Kidney (tissue), 14 donors: Measurements from ENCODE around the gene GGT6. TPM values are rescaled to one million over a fixed set of nuclear protein-coding genes. Genes with fewer than 3 reads are reported as not detected.

Experiments
- DNase-seq, 5 donors: peaks; one replicate each; pipeline ENCODE4 v3.0.0-alpha.2; 2013 to 2020
- FAIRE-seq: peaks from 2 replicates; lab custom pipeline; 2012; peaks lifted over from hg19 to GRCh38; lab: Jason Lieb, UNC
- H3K27ac ChIP-seq, 2 donors: one replicate each; pipeline ENCODE4 v1.7.0; 2013; ENCODE audit warnings: low read depth in 2 of 2, low read length in 2 of 2, inconsistent platforms in 1 of 2
- H3K27me3 ChIP-seq: one replicate; pipeline ENCODE4 v1.7.1; 2013; ENCODE audit warnings: low read length, inconsistent platforms; ENCODE audit not compliant: control insufficient read depth, insufficient read depth
- H3K36me3 ChIP-seq, 3 donors: one replicate each; pipeline versions ENCODE4 v1.7.0 to v1.7.1; 2013; ENCODE audit warnings: low read length in 3 of 3, control low read depth in 1 of 3, inconsistent platforms in 1 of 3; ENCODE audit not compliant: insufficient read depth in 3 of 3, control insufficient read depth in 2 of 3
- H3K4me1 ChIP-seq, 3 donors: one replicate each; pipeline versions ENCODE4 v1.7.0 to v1.7.1; 2013; ENCODE audit warnings: low read length in 3 of 3, inconsistent platforms in 1 of 3, low read depth in 1 of 3; ENCODE audit not compliant: control insufficient read depth in 2 of 3, insufficient read depth in 2 of 3
- H3K4me3 ChIP-seq, 3 donors: one replicate each; pipeline versions ENCODE4 v1.7.0 to v1.8.1; 2013; ENCODE audit warnings: low read length in 3 of 3, control low read depth in 1 of 3, inconsistent platforms in 1 of 3
- H3K9ac ChIP-seq, 3 donors: one replicate each; pipeline versions ENCODE4 v1.7.0 to v1.7.1; 2013; ENCODE audit warnings: low read length in 3 of 3, control low read depth in 1 of 3, inconsistent platforms in 1 of 3
- H3K9me3 ChIP-seq, 3 donors: one replicate each; pipeline versions ENCODE4 v1.7.0 to v1.7.1; 2013; ENCODE audit warnings: low read length in 3 of 3, control low read depth in 1 of 3, inconsistent platforms in 1 of 3; ENCODE audit not compliant: control insufficient read depth in 2 of 3, insufficient read depth in 1 of 3
- intact Hi-C: fragments of 100-400 bp; cut with DNase I; formaldehyde crosslinking; loops from one replicate; pipeline ENCODE4 v1.11.1; 2022
- polyA plus RNA-seq: library from polyadenylated mRNA; stranded (reverse); fragments of 350-450 nt; fragmentation: Illumina TruSeq; extraction: RNeasy Lipid Tissue Mini Kit (QIAGEN cat#74804); gene quantifications from one replicate; pipeline ENCODE4 v1.2.3, GENCODE V29; 2014; ENCODE audit warnings: low read depth, low replicate concordance; ENCODE audit not compliant: insufficient read depth
- total RNA-seq: library from RNA; stranded (reverse); fragmentation: NEBNext Ultra II Directional; extraction: Animal tissue kit (Norgen Biotek cat#: 25700); gene quantifications from one replicate; pipeline ENCODE4 v1.2.1, GENCODE V29; 2021
- TF ChIP-seq, protein P1 (sequence below): IDR thresholded peaks from 3 replicates; pipeline ENCODE4 v1.5.1; 2012; ENCODE audit warnings: mild to moderate bottlenecking, moderate library complexity, borderline replicate concordance; ENCODE audit not compliant: insufficient read depth; ENCODE audit errors: extremely low read depth
- donor health status: control.
- donor health status: control.
- donor health status: control.
- donor health status: control.
- donor health status: control.
- donor health status: DM: yes; HTN: yes; CAD: no.
- donor health status: Normal renal cell carcinoma (clear cell type).

Gene GGT6
- total and polyA plus RNA-seq, 2 donors from 2014 or later: 16.8 to 51.4 TPM

DNA sequence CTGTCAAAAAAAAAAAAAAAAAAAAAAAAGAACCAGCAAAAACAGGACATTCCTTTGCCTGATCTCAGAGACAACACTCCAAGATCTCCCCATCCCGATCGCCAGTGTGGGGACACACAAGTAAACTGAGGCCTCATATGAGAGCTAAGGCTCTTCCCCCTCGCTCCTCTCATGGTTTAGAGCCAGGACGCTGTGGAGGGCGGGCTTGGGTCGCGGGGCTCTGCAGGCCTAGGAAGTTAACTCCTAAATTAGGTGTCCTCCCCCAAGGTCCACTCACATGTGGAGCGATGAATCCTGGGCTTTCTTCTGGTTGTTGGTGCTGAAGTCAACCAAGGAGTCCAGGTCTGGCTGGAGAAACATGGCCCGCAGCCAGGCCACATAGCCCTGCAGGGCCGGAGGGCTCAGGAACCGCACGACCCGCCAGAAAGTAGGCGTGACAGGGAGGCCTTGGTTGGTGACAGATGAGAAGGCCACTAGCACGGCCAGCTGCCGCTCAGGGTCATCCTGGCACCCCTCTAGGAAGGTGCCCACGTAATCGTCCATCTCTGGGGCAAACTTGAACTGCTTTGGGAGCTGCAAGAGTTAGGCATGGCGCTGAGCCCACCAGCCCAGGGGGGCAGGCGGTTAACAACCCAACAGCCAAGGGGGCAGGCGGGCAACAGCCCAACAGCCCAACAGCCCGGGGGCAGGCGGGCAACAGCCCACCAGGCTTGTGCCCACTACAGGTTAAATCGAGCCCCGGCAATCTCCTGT is 10.4 kb downstream of the GGT6 start:
- FAIRE-seq: no peak

GRCh38 chr17:4548721-4549531 is 11.5 kb downstream of the GGT6 start:
- no peaks in the 10 kb centered on the region for H3K27me3 ChIP-seq
- FAIRE-seq: no peak
- H3K4me3 ChIP-seq: no peak overlapping the region
- peaks cover 0 to 27% (median 13%) of the 10 kb centered on the region in 3 donors for H3K36me3 ChIP-seq
- DNase-seq: peak in 1 of 5 donors; percentile 59
- H3K27ac ChIP-seq: no peak overlapping the region
- no peaks in the 10 kb centered on the region for H3K9me3 ChIP-seq
- H3K9ac ChIP-seq: no peak overlapping the region
- intact Hi-C loops: no loop called here
- no peaks in the 10 kb centered on the region for H3K4me1 ChIP-seq
- TF ChIP-seq, protein P1, sequence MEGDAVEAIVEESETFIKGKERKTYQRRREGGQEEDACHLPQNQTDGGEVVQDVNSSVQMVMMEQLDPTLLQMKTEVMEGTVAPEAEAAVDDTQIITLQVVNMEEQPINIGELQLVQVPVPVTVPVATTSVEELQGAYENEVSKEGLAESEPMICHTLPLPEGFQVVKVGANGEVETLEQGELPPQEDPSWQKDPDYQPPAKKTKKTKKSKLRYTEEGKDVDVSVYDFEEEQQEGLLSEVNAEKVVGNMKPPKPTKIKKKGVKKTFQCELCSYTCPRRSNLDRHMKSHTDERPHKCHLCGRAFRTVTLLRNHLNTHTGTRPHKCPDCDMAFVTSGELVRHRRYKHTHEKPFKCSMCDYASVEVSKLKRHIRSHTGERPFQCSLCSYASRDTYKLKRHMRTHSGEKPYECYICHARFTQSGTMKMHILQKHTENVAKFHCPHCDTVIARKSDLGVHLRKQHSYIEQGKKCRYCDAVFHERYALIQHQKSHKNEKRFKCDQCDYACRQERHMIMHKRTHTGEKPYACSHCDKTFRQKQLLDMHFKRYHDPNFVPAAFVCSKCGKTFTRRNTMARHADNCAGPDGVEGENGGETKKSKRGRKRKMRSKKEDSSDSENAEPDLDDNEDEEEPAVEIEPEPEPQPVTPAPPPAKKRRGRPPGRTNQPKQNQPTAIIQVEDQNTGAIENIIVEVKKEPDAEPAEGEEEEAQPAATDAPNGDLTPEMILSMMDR: no peak

More for the DNA sequence above, 10.4 kb downstream of the GGT6 start:
- no peak overlapping the region for H3K9ac ChIP-seq
- peaks cover 0 to 9% (median 0%) of the 10 kb centered on the region in 3 donors for H3K4me1 ChIP-seq
- H3K36me3 ChIP-seq: peaks cover 0 to 27% (median 13%) of the 10 kb centered on the region in 3 donors
- no peaks in the 10 kb centered on the region for H3K27me3 ChIP-seq
- DNase-seq: peak in 1 of 5 donors; percentile 70
- TF ChIP-seq, protein P1: no peak
- H3K9me3 ChIP-seq: no peaks in the 10 kb centered on the region
- H3K4me3 ChIP-seq: no peak overlapping the region
- no peak overlapping the region for H3K27ac ChIP-seq
- intact Hi-C loops: no loop called here

- Histone ChIP-seq H3K9ac (no peak overlapping the region), H3K27me3 (no peaks in the 10 kb centered on the region), H3K4me1 (no peaks in the 10 kb centered on the region), H3K4me3 (no peak overlapping the region), H3K9me3 (no peaks in the 10 kb centered on the region), H3K36me3 (peaks cover 0 to 27% (median 11%) of the 10 kb centered on the region in 3 donors), H3K27ac (no peak overlapping the region)
- peak in 1 of 5 donors; percentile 65 for DNase-seq
- FAIRE-seq: no peak
- TF ChIP-seq, protein P1: no peak
- intact Hi-C loops: no loop called here
Measured at GRCh38 chr17:4548061-4548461, 12.3 kb downstream of the GGT6 start.
